HEK293T (cell line): Measurements from ENCODE around the gene PCDHB9.

Experiments used
- BHLHE40 ChIP-seq: fragments of 450-650 bp; IDR thresholded peaks from 2 replicates; pipeline ENCODE4 v1.6.1; 2016; ENCODE audit warnings: mild to moderate bottlenecking, moderate library complexity, borderline replicate concordance
- CTBP1 ChIP-seq: fragments of 450-650 bp; IDR thresholded peaks from 2 replicates; pipeline ENCODE4 v1.6.1; 2016; ENCODE audit warnings: borderline replicate concordance
- ELF4 ChIP-seq: fragments of 450-650 bp; IDR thresholded peaks from 2 replicates; pipeline ENCODE4 v1.6.1; 2017; ENCODE audit warnings: antibody characterized with exemption
- FOXA1 ChIP-seq: fragments of 450-650 bp; IDR thresholded peaks from 2 replicates; pipeline ENCODE4 v1.6.1; 2016; ENCODE audit warnings: mild to moderate bottlenecking
- FOXK2 ChIP-seq: fragments of 450-650 bp; IDR thresholded peaks from 2 replicates; pipeline ENCODE4 v1.6.1; 2016; ENCODE audit warnings: mild to moderate bottlenecking
- FOXM1 ChIP-seq: fragments of 450-650 bp; IDR thresholded peaks from 2 replicates; pipeline ENCODE4 v1.6.1; 2017; ENCODE audit warnings: mild to moderate bottlenecking, borderline replicate concordance
- HDGF ChIP-seq: fragments of 450-650 bp; IDR thresholded peaks from 2 replicates; pipeline ENCODE4 v1.6.1; 2017; ENCODE audit warnings: antibody characterized with exemption, borderline replicate concordance
- LEF1 ChIP-seq: fragments of 450-650 bp; IDR thresholded peaks from 2 replicates; pipeline ENCODE4 v1.6.1; 2017; ENCODE audit warnings: mild to moderate bottlenecking, borderline replicate concordance
- SP1 ChIP-seq: fragments of 450-650 bp; IDR thresholded peaks from 2 replicates; pipeline ENCODE4 v1.6.1; 2017
- SUZ12 ChIP-seq: fragments of 450-650 bp; IDR thresholded peaks from 2 replicates; pipeline ENCODE4 v1.6.1; 2016; ENCODE audit warnings: mild to moderate bottlenecking
- TARDBP ChIP-seq: fragments of 450-650 bp; IDR thresholded peaks from 2 replicates; pipeline ENCODE4 v1.6.1; 2016
- ZNF384 ChIP-seq: fragments of 450-650 bp; IDR thresholded peaks from 2 replicates; pipeline ENCODE4 v1.6.1; 2016
- TF ChIP-seq, protein P1 (sequence below): fragments of 450-650 bp; IDR thresholded peaks from 2 replicates; pipeline ENCODE4 v1.6.1; 2016

DNA sequence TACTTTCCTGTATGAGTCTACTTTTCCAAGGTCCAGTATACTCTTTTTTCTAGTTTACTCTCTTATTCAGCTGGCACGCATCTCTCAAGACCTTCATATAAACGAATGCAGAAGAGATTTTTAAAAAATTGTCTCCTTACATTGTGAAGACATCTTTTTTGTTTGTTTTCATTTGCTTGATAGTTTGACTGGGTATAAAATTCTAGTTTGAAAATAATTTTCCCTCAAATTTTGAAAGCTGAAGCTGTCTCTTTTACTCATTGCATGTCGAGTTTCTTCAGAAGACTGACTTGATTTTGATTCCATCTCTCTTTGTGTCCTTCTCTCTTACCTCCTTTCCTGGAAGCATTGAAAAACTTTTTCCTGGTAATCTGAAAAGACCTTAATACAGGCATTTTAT lies 9.4 kb downstream of the PCDHB9 start:
- TF ChIP-seq FOXA1 (no peak), FOXK2 (no peak), SUZ12 (no peak), FOXM1 (no peak), LEF1 (no peak), HDGF (no peak), BHLHE40 (no peak), ELF4 (no peak), CTBP1 (no peak), SP1 (no peak), TARDBP (no peak), ZNF384 (no peak)
- TF ChIP-seq, protein P1, sequence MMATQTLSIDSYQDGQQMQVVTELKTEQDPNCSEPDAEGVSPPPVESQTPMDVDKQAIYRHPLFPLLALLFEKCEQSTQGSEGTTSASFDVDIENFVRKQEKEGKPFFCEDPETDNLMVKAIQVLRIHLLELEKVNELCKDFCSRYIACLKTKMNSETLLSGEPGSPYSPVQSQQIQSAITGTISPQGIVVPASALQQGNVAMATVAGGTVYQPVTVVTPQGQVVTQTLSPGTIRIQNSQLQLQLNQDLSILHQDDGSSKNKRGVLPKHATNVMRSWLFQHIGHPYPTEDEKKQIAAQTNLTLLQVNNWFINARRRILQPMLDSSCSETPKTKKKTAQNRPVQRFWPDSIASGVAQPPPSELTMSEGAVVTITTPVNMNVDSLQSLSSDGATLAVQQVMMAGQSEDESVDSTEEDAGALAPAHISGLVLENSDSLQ, result no peak
